Neural cell (in vitro differentiated cells): ENCODE results near the gene PARP16. TPM values are rescaled to one million over a fixed set of nuclear protein-coding genes. Genes with fewer than 3 reads are reported as not detected.

Source experiments
- H2AFZ ChIP-seq: fragments of 200-600, 300-800 bp; sonication (generic), shearing (Covaris generic); 2 replicates; pipeline ENCODE4 v1.6.0; 2014; ENCODE audit warnings: low read depth, mild to moderate bottlenecking, antibody characterized with exemption, low read length, moderate library complexity
- H3F3A ChIP-seq: fragments of 200-600 bp; shearing (Covaris generic); 2 replicates; pipeline ENCODE4 v1.6.1; 2016; ENCODE audit warnings: mild to moderate bottlenecking, moderate library complexity, mixed read lengths, antibody characterized with exemption, low read length; ENCODE audit not compliant: insufficient read depth, poor library complexity, severe bottlenecking
- H3K27ac ChIP-seq: fragments of 200-600, 300-800 bp; sonication (generic), shearing (Covaris generic); 2 replicates; pipeline ENCODE4 v1.5.1; 2014; ENCODE audit warnings: mild to moderate bottlenecking, low read length, moderate library complexity
- H3K27me3 ChIP-seq: fragments of 300-800, 200-600 bp; sonication (generic), shearing (Covaris generic); 2 replicates; pipeline ENCODE4 v1.6.0; 2014; ENCODE audit warnings: mild to moderate bottlenecking, low read depth, low read length, moderate library complexity; ENCODE audit not compliant: insufficient read depth
- H3K36me3 ChIP-seq: fragments of 300-800, 200-600 bp; sonication (generic), shearing (Covaris generic); 2 replicates; pipeline ENCODE4 v1.5.1; 2014; ENCODE audit warnings: mild to moderate bottlenecking, antibody characterized with exemption, low read length, moderate library complexity; ENCODE audit not compliant: insufficient read depth
- H3K4me2 ChIP-seq: fragments of 300-800, 200-600 bp; sonication (generic), shearing (Covaris generic); 2 replicates; pipeline ENCODE4 v1.6.0; 2014; ENCODE audit warnings: mild to moderate bottlenecking, low read length
- H3K4me3 ChIP-seq: fragments of 300-800, 200-600 bp; sonication (generic), shearing (Covaris generic); 2 replicates; pipeline ENCODE4 v1.5.1; 2014; ENCODE audit warnings: mild to moderate bottlenecking, low read length, moderate library complexity
- H3K79me2 ChIP-seq: fragments of 200-600 bp; shearing (Covaris generic); replicated peaks from 2 replicates; pipeline ENCODE4 v1.6.0; 2014; ENCODE audit warnings: mild to moderate bottlenecking, low read length, moderate library complexity; ENCODE audit not compliant: insufficient read depth
- H3K9ac ChIP-seq: fragments of 300-800, 200-600 bp; sonication (generic), shearing (Covaris generic); 2 replicates; pipeline ENCODE4 v1.6.1; 2016; ENCODE audit warnings: mild to moderate bottlenecking, low read length, mixed read lengths
- H3K9me2 ChIP-seq: fragments of 200-600 bp; shearing (Covaris generic); 2 replicates; pipeline ENCODE4 v1.6.1; 2016; ENCODE audit warnings: mild to moderate bottlenecking, low read length, mixed read lengths; ENCODE audit not compliant: insufficient read depth
- H3K9me3 ChIP-seq: fragments of 200-600, 300-800 bp; sonication (generic), shearing (Covaris generic); 2 replicates; pipeline ENCODE4 v1.6.1; 2016; ENCODE audit warnings: mild to moderate bottlenecking, mixed run types, low read length, moderate library complexity, mixed read lengths
- H4K20me1 ChIP-seq: fragments of 200-600 bp; shearing (Covaris generic); 2 replicates; pipeline ENCODE4 v1.6.1; 2016; ENCODE audit warnings: mild to moderate bottlenecking, mixed run types; ENCODE audit not compliant: insufficient read depth
- EP300 ChIP-seq: fragments of 450-650 bp; conservative IDR thresholded peaks from 2 replicates; pipeline ENCODE4 v1.6.1; 2014; ENCODE audit warnings: antibody characterized with exemption, mild to moderate bottlenecking, moderate library complexity; ENCODE audit not compliant: poor library complexity, severe bottlenecking
- EZH2 ChIP-seq: fragments of 200-600, 300-800 bp; shearing (Covaris generic), sonication (generic); IDR thresholded peaks from 2 replicates; pipeline ENCODE4 v1.6.1; 2014; ENCODE audit warnings: antibody characterized with exemption, low read length, borderline replicate concordance, mild to moderate bottlenecking; ENCODE audit not compliant: insufficient read depth, poor library complexity, severe bottlenecking
- MXI1 ChIP-seq: fragments of 450-650 bp; conservative IDR thresholded peaks from 2 replicates; pipeline ENCODE4 v1.6.1; 2014; ENCODE audit warnings: antibody characterized with exemption, mild to moderate bottlenecking; ENCODE audit not compliant: poor library complexity, severe bottlenecking
- POLR2AphosphoS5 ChIP-seq: IDR thresholded peaks from 2 replicates; pipeline ENCODE4 v1.6.1; 2012
- RAD21 ChIP-seq: fragments of 450-650 bp; conservative IDR thresholded peaks from 2 replicates; pipeline ENCODE4 v1.6.1; 2014; ENCODE audit warnings: antibody characterized with exemption, mild to moderate bottlenecking, moderate library complexity
- SMC3 ChIP-seq: fragments of 450-650 bp; conservative IDR thresholded peaks from 2 replicates; pipeline ENCODE4 v1.6.1; 2014; ENCODE audit warnings: antibody characterized with exemption, mild to moderate bottlenecking, moderate library complexity; ENCODE audit not compliant: poor library complexity
- TAF1 ChIP-seq: IDR thresholded peaks from 2 replicates; pipeline ENCODE4 v1.6.1; 2012; ENCODE audit warnings: low read depth
- polyA plus RNA-seq: library from polyadenylated mRNA; depleted of rRNA; stranded (reverse); fragments of >200 nt; gene quantifications from 2 replicates; pipeline ENCODE4 v1.2.3, GENCODE V29; 2014
- TF ChIP-seq, protein P1 (sequence below): fragments of 450-650 bp; IDR thresholded peaks from 2 replicates; pipeline ENCODE4 v1.5.1; 2014; ENCODE audit warnings: antibody characterized with exemption, mild to moderate bottlenecking, moderate library complexity; ENCODE audit not compliant: poor library complexity, severe bottlenecking
- TF ChIP-seq, protein P2 (sequence below): IDR thresholded peaks from 2 replicates; pipeline ENCODE4 v1.6.1; 2012; ENCODE audit warnings: borderline replicate concordance

PARP16 gene
- polyA plus RNA-seq, 1 donor from 2014 or later, result 17.0 TPM

DNA sequence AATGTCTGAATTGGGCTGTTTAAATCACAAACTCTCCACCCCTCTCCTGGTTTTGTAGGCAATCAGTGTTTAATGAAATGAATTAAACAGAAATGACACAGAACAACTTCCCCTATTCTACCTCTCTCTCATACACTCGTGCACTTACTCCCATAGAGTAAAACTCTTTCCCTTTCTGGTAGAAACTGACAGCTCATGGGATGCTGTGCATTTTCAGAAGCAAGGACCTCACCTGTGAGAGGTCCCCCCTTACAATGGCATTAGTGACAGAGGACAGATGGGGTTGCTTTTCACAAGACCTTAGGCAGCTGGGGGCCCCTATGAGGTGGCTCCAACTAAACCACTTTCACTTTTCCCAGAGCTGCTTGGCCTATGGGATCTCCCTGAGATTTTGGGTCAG, 31.9 kb downstream of the PARP16 start:
- Histone ChIP-seq H3K4me2 (no peak overlapping the region), H3K9me2 (no peaks in the 10 kb centered on the region), H3K79me2 (no peaks in the 10 kb centered on the region), H3K9ac (no peak overlapping the region), H3K4me3 (no peak overlapping the region), H3K27ac (no peak overlapping the region), H3K9me3 (no peaks in the 10 kb centered on the region), H2AFZ (no peak overlapping the region), H3F3A (no peaks in the 10 kb centered on the region), H4K20me1 (no peaks in the 10 kb centered on the region), H3K27me3 (no peaks in the 10 kb centered on the region), H3K36me3 (no peaks in the 10 kb centered on the region)
- TF ChIP-seq TAF1 (no peak), EP300 (no peak), MXI1 (no peak), EZH2 (no peak)
- TF ChIP-seq, protein P1, sequence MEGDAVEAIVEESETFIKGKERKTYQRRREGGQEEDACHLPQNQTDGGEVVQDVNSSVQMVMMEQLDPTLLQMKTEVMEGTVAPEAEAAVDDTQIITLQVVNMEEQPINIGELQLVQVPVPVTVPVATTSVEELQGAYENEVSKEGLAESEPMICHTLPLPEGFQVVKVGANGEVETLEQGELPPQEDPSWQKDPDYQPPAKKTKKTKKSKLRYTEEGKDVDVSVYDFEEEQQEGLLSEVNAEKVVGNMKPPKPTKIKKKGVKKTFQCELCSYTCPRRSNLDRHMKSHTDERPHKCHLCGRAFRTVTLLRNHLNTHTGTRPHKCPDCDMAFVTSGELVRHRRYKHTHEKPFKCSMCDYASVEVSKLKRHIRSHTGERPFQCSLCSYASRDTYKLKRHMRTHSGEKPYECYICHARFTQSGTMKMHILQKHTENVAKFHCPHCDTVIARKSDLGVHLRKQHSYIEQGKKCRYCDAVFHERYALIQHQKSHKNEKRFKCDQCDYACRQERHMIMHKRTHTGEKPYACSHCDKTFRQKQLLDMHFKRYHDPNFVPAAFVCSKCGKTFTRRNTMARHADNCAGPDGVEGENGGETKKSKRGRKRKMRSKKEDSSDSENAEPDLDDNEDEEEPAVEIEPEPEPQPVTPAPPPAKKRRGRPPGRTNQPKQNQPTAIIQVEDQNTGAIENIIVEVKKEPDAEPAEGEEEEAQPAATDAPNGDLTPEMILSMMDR, result no peak
- TF ChIP-seq, protein P2, sequence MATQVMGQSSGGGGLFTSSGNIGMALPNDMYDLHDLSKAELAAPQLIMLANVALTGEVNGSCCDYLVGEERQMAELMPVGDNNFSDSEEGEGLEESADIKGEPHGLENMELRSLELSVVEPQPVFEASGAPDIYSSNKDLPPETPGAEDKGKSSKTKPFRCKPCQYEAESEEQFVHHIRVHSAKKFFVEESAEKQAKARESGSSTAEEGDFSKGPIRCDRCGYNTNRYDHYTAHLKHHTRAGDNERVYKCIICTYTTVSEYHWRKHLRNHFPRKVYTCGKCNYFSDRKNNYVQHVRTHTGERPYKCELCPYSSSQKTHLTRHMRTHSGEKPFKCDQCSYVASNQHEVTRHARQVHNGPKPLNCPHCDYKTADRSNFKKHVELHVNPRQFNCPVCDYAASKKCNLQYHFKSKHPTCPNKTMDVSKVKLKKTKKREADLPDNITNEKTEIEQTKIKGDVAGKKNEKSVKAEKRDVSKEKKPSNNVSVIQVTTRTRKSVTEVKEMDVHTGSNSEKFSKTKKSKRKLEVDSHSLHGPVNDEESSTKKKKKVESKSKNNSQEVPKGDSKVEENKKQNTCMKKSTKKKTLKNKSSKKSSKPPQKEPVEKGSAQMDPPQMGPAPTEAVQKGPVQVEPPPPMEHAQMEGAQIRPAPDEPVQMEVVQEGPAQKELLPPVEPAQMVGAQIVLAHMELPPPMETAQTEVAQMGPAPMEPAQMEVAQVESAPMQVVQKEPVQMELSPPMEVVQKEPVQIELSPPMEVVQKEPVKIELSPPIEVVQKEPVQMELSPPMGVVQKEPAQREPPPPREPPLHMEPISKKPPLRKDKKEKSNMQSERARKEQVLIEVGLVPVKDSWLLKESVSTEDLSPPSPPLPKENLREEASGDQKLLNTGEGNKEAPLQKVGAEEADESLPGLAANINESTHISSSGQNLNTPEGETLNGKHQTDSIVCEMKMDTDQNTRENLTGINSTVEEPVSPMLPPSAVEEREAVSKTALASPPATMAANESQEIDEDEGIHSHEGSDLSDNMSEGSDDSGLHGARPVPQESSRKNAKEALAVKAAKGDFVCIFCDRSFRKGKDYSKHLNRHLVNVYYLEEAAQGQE, result no peak

DNA sequence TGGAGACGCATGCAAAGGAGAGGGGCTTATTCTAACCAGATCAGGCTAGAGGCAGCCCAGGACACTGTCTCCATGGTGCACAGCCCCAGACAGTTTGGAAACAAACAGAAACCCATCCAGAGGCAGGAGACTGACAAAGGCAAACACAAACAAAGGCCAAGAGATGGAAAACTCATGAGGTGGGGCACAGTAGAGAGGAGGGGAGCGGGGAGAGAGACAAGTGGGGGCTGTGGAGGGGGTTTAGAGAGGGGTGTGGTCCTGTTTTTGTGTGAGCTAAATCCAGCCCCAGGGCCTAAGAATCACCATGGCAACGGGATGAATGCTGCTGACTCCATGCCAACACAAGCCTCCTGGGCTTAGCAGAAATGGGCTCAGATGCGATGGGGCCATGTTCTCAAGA, 32.3 kb downstream of the PARP16 start:
- Histone ChIP-seq H3K4me2 (no peak overlapping the region), H3K27me3 (no peaks in the 10 kb centered on the region), H3F3A (no peaks in the 10 kb centered on the region), H3K4me3 (no peak overlapping the region), H3K27ac (no peak overlapping the region), H3K36me3 (no peaks in the 10 kb centered on the region), H3K9ac (no peak overlapping the region), H3K9me2 (no peaks in the 10 kb centered on the region), H4K20me1 (no peaks in the 10 kb centered on the region), H3K9me3 (no peaks in the 10 kb centered on the region), H3K79me2 (no peaks in the 10 kb centered on the region), H2AFZ (no peak overlapping the region)
- TF ChIP-seq MXI1 (no peak), SMC3 (no peak), POLR2AphosphoS5 (no peak), EP300 (no peak), TAF1 (no peak), RAD21 (no peak), EZH2 (no peak)
- TF ChIP-seq, protein P2, result no peak
- TF ChIP-seq, protein P1, result no peak
